Ovary (tissue), 9 donors: ENCODE data around the gene VWA2. TPM values are rescaled to one million over a fixed set of nuclear protein-coding genes. Genes with fewer than 3 reads are reported as not detected.

Experiments
- DNase-seq, 5 donors: peaks; one replicate each; pipeline ENCODE4 v3.0.0-alpha.2; 2019 to 2020
- H3K27ac ChIP-seq, 2 donors: fragments of 200-600 bp; one replicate each; pipeline versions ENCODE4 v1.5.1 to v1.8.0; 2019 to 2022
- H3K27me3 ChIP-seq: fragments of 200-600 bp; one replicate; pipeline ENCODE4 v1.8.0; 2022
- H3K36me3 ChIP-seq: fragments of 200-600 bp; sonication (generic); one replicate; pipeline ENCODE4 v1.5.1; 2019
- H3K4me1 ChIP-seq: one replicate; pipeline ENCODE4 v1.8.1; 2013; ENCODE audit warnings: mild to moderate bottlenecking, moderate library complexity; ENCODE audit not compliant: insufficient read depth
- H3K4me3 ChIP-seq: fragments of 200-600 bp; sonication (generic); one replicate; pipeline ENCODE4 v1.5.1; 2017
- H3K9me3 ChIP-seq, 2 donors: fragments of 200-600 bp in 1 of 2; sonication (generic) in 1 of 2; one replicate each; pipeline versions ENCODE4 v1.5.1 to v1.8.1; 2013 to 2019; ENCODE audit warnings: mild to moderate bottlenecking in 1 of 2, moderate library complexity in 1 of 2
- EP300 ChIP-seq: sonication (generic); formaldehyde crosslinking; IDR thresholded peaks from one replicate; pipeline ENCODE4 v1.6.1; 2017; ENCODE audit warnings: antibody characterized with exemption
- POLR2A ChIP-seq: fragments of 450-650 bp; IDR thresholded peaks from one replicate; pipeline ENCODE4 v1.6.1; 2017; ENCODE audit warnings: antibody characterized with exemption, mild to moderate bottlenecking, moderate library complexity
- WGBS, 3 donors: extraction: QIAGEN DNeasy Blood & Tissue Kit in 1 of 3; methylation state at CpG; one replicate each; pipeline versions ENCODE4 v1.1.5 to v1.1.7; 2013 to 2017; 5-methylcytosine and 5-hydroxymethylcytosine counted together
- intact Hi-C, 4 donors: fragments of 100-400 bp; cut with DNase I; formaldehyde crosslinking; loops; one replicate each; pipeline versions ENCODE4 v1.11.0 to v1.15.1; 2022 to 2023
- polyA plus RNA-seq, 2 donors: library from polyadenylated mRNA; stranded (reverse); fragments of 200-250 nt in 1 of 2; fragments of 350-450 nt in 1 of 2; fragmentation: Illumina TruSeq in 1 of 2; extraction: RNeasy Lipid Tissue Mini Kit (QIAGEN cat#74804) in 1 of 2; gene quantifications; one replicate each; pipeline ENCODE4 v1.2.3, GENCODE V29; 2013 to 2014
- total RNA-seq, 7 donors: library from RNA; depleted of rRNA in 2 of 7; stranded (reverse); fragments of >200 nt in 2 of 7; fragmentation: NEBNext Ultra II Directional in 3 of 7; extraction: Animal tissue kit (Norgen Biotek cat#: 25700) in 3 of 7; gene quantifications; one replicate each; pipeline versions ENCODE4 v1.1.0 to v1.2.4, GENCODE V29; 2016 to 2023
- TF ChIP-seq, protein P1 (sequence below), 3 donors: fragments of 450-650 bp in 2 of 3; fragments of 200-600 bp in 1 of 3; IDR thresholded peaks; one replicate each; pipeline versions ENCODE4 v1.5.1 to v1.8.0; 2016 to 2022; ENCODE audit warnings: antibody characterized with exemption in 3 of 3, mild to moderate bottlenecking in 1 of 3
- donor health status: DM: no; HTN: no; CAD: no; lungs with moderate emphysema.
- donor health status: DM: no; HTN: no; CAD: no.
- donor health status: Bipolar disorder and iron deficiency.
- donor health status: DM: yes; HTN: yes; CAD: no.
- donor health status: DM: no; HTN: no; CAD: no.
- donor health status: DM: yes; HTN: yes; CAD: no.

VWA2 gene
- total and polyA plus RNA-seq, 9 donors, result 0.04 to 11.1 (median 0.72) TPM; not detected in 2

- Histone ChIP-seq H3K27ac (no peak overlapping the region), H3K4me3 (no peak overlapping the region), H3K4me1 (peaks cover 3% of the 10 kb centered on the region), H3K36me3 (no peaks in the 10 kb centered on the region), H3K9me3 (no peaks in the 10 kb centered on the region), H3K27me3 (peaks cover 3% of the 10 kb centered on the region)
- TF ChIP-seq, protein P1, sequence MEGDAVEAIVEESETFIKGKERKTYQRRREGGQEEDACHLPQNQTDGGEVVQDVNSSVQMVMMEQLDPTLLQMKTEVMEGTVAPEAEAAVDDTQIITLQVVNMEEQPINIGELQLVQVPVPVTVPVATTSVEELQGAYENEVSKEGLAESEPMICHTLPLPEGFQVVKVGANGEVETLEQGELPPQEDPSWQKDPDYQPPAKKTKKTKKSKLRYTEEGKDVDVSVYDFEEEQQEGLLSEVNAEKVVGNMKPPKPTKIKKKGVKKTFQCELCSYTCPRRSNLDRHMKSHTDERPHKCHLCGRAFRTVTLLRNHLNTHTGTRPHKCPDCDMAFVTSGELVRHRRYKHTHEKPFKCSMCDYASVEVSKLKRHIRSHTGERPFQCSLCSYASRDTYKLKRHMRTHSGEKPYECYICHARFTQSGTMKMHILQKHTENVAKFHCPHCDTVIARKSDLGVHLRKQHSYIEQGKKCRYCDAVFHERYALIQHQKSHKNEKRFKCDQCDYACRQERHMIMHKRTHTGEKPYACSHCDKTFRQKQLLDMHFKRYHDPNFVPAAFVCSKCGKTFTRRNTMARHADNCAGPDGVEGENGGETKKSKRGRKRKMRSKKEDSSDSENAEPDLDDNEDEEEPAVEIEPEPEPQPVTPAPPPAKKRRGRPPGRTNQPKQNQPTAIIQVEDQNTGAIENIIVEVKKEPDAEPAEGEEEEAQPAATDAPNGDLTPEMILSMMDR (IDR thresholded peaks at IDR 0.05), result no peak
- no peak for TF ChIP-seq POLR2A
- TF ChIP-seq EP300, result no peak
- intact Hi-C loops, result no loop called here
- 78 to 81% (median 81%) methylated on average over 11 of the region's 11 CpGs for WGBS, 3 donors
- no peak for DNase-seq
These were observed 916 bp downstream of the VWA2 start for GRCh38 chr10:114239994-114240345.

DNA sequence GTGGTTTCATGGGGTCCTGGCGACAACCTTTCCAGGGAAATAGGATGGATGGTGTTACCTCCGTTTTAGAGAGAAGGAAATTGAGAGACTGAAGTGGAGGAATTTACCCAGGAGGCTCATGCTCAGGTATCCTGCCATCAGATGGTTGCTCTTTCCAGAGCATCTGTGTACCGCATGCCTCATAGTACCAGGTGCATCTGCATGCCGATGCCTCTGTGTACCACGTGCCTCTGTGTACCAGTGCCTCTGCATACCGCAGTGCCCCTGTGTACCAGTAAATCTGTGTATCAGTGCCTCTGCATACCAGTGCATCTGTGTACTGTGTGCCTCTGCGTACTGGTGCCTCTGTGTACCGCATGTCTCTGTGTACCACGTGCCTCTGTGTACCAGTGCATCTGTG lies 3.2 kb downstream of the VWA2 start:
- H3K27me3 ChIP-seq, result peaks cover 3% of the 10 kb centered on the region

DNA sequence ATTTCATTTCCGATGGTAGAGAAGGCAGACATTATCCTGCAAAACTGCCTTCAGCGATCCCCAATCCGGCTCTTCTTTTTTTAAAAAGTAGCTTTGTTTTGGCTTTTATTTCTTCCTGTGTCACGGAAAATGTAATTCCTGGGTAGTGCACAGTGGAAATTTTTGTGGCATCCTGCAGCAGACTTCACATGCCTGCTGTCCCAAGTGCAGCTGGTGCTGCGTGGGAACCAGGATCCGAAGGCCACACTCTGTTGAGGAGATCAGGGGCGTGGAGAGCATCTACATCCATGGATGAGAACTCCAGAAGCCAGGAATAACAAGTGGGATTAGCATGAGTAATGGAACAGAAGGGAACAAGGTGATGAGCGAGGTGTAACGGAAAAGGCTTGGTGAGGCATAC lies 4.6 kb downstream of the VWA2 start:
- Histone ChIP-seq H3K4me3 (no peak overlapping the region), H3K9me3 (no peaks in the 10 kb centered on the region), H3K27ac (no peak overlapping the region), H3K4me1 (peaks cover 3% of the 10 kb centered on the region), H3K36me3 (no peaks in the 10 kb centered on the region), H3K27me3 (peaks cover 3% of the 10 kb centered on the region)
- 68 to 81% (median 76%) methylated on average over 9 of the region's 9 CpGs for WGBS, 3 donors
- no peak for DNase-seq
- intact Hi-C loops, result no loop called here
- TF ChIP-seq EP300 (no peak), POLR2A (no peak)
- TF ChIP-seq, protein P1 (IDR thresholded peaks at IDR 0.05), result no peak

More for the DNA sequence above, 3.2 kb downstream of the VWA2 start:
- Histone ChIP-seq H3K9me3 (no peaks in the 10 kb centered on the region), H3K4me3 (no peak overlapping the region), H3K4me1 (peaks cover 3% of the 10 kb centered on the region), H3K27ac (no peak overlapping the region), H3K36me3 (no peaks in the 10 kb centered on the region)
- TF ChIP-seq POLR2A, result no peak
- no peak for TF ChIP-seq EP300
- TF ChIP-seq, protein P1 (IDR thresholded peaks at IDR 0.05), result no peak
- intact Hi-C loops, result no loop called here
- 86 to 89% (median 87%) methylated on average over 9 of the region's 9 CpGs for WGBS, 3 donors
- no peak for DNase-seq

DNA sequence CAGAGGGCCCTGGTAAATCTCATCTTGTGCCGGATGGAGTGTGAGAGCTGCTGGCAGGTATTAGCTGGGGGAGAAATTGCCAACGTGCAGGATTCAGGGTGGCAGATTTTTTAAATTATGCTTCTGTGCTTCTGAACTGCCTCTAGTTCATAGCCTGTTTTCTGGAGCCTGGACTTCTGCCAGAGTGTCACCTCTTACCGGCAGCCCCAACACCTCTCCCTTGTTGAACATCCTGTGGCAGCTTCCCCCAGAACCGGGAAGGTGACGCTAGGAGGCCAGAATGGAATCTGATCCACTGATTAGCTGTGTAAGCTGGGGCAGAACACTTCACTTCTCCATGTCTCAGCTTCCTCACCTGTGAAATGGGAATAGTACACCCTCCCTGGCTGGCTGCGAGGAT lies 5.1 kb downstream of the VWA2 start:
- intact Hi-C loops, result no loop called here

More for the DNA sequence above, 5.1 kb downstream of the VWA2 start:
- TF ChIP-seq POLR2A (no peak), EP300 (no peak)
- TF ChIP-seq, protein P1 (IDR thresholded peaks at IDR 0.05), result no peak
- no peaks in the 10 kb centered on the region for H3K36me3 ChIP-seq
- no peak overlapping the region for H3K27ac ChIP-seq
- no peak for DNase-seq
- peaks cover 2% of the 10 kb centered on the region for H3K4me1 ChIP-seq
- H3K4me3 ChIP-seq, result no peak overlapping the region
- 50 to 51% (median 50%) methylated on average over 6 of the region's 6 CpGs for WGBS, 3 donors
- H3K9me3 ChIP-seq, result no peaks in the 10 kb centered on the region
- H3K27me3 ChIP-seq, result peaks cover 3% of the 10 kb centered on the region
